Mesendoderm (in vitro differentiated cells): ENCODE data around the gene TENM4.

ENCODE experiments used
- DNase-seq: peaks from one replicate; pipeline ENCODE4 v3.0.0; 2013
- H2AK5ac ChIP-seq: 2 replicates; pipeline ENCODE4 v1.6.1; 2013; ENCODE audit warnings: low read length, inconsistent platforms
- H2BK120ac ChIP-seq: 2 replicates; pipeline ENCODE4 v1.6.1; 2013; ENCODE audit warnings: low read depth, mild to moderate bottlenecking, low read length, moderate library complexity, mixed read lengths
- H2BK15ac ChIP-seq: replicated peaks from 2 replicates; pipeline ENCODE4 v1.6.1; 2013; ENCODE audit warnings: low read depth, mild to moderate bottlenecking, moderate library complexity
- H2BK5ac ChIP-seq: 2 replicates; pipeline ENCODE4 v1.6.1; 2013; ENCODE audit warnings: low read length, inconsistent platforms
- H3K18ac ChIP-seq: 2 replicates; pipeline ENCODE4 v1.6.1; 2013; ENCODE audit warnings: mild to moderate bottlenecking, low read length, mixed read lengths
- H3K23ac ChIP-seq: one replicate; pipeline ENCODE4 v1.6.1; 2013; ENCODE audit warnings: low read length
- H3K27ac ChIP-seq: 2 replicates; pipeline ENCODE4 v1.5.1; 2013; ENCODE audit warnings: low read depth, mild to moderate bottlenecking, inconsistent platforms, low read length, moderate library complexity
- H3K27me3 ChIP-seq: 2 replicates; pipeline ENCODE4 v1.6.1; 2013; ENCODE audit warnings: low read length, control low read depth, mild to moderate bottlenecking, inconsistent platforms; ENCODE audit not compliant: insufficient read depth, poor library complexity
- H3K36me3 ChIP-seq: 2 replicates; pipeline ENCODE4 v1.6.1; 2013; ENCODE audit warnings: low read length, inconsistent platforms; ENCODE audit not compliant: control insufficient read depth, insufficient read depth
- H3K4ac ChIP-seq: one replicate; pipeline ENCODE4 v1.6.1; 2013; ENCODE audit warnings: low read depth, mild to moderate bottlenecking, low read length, moderate library complexity
- H3K4me1 ChIP-seq: 2 replicates; pipeline ENCODE4 v1.6.1; 2013; ENCODE audit warnings: low read depth, low read length, inconsistent platforms; ENCODE audit not compliant: control insufficient read depth
- H3K4me2 ChIP-seq: 2 replicates; pipeline ENCODE4 v1.6.1; 2013; ENCODE audit warnings: low read length
- H3K4me3 ChIP-seq: 2 replicates; pipeline ENCODE4 v1.5.1; 2013; ENCODE audit warnings: mild to moderate bottlenecking, low read length
- H3K56ac ChIP-seq: one replicate; pipeline ENCODE4 v1.6.1; 2013; ENCODE audit warnings: low read length
- H3K79me1 ChIP-seq: 2 replicates; pipeline ENCODE4 v1.6.1; 2013; ENCODE audit warnings: low read length, inconsistent platforms
- H3K79me2 ChIP-seq: 2 replicates; pipeline ENCODE4 v1.6.1; 2013; ENCODE audit warnings: mild to moderate bottlenecking, low read length; ENCODE audit not compliant: control insufficient read depth, insufficient read depth
- H3K9ac ChIP-seq: 2 replicates; pipeline ENCODE4 v1.6.1; 2013; ENCODE audit warnings: low read length, inconsistent platforms
- H4K5ac ChIP-seq: one replicate; pipeline ENCODE4 v1.6.1; 2013; ENCODE audit warnings: low read length
- H4K8ac ChIP-seq: one replicate; pipeline ENCODE4 v1.6.1; 2013; ENCODE audit warnings: low read depth, mild to moderate bottlenecking, control low read depth, low read length, moderate library complexity
- WGBS: extraction: QIAGEN DNeasy Blood & Tissue Kit; methylation state at CpG from one replicate; pipeline ENCODE4 v1.1.7; 2013; ENCODE audit warnings: low lambda C conversion rate, missing lambda C conversion rate; ENCODE audit not compliant: insufficient coverage; ENCODE audit errors: extremely low coverage; 5-methylcytosine and 5-hydroxymethylcytosine counted together

Gene TENM4

GRCh38 chr11:79396001-79396400, 44.8 kb downstream of the TENM4 start:
- H3K4ac ChIP-seq = no peak overlapping the region
- H3K27me3 ChIP-seq = no peaks in the 10 kb centered on the region
- no peak overlapping the region for H3K4me2 ChIP-seq
- no peaks in the 10 kb centered on the region for H3K36me3 ChIP-seq
- H2BK15ac ChIP-seq = no peak overlapping the region
- no peak overlapping the region for H3K4me3 ChIP-seq
- no peak overlapping the region for H4K5ac ChIP-seq
- no peak overlapping the region for H2BK120ac ChIP-seq
- no peak overlapping the region for H3K18ac ChIP-seq
- no peak overlapping the region for H4K8ac ChIP-seq
- H3K23ac ChIP-seq = no peak overlapping the region
- peaks cover 18% of the 10 kb centered on the region for H3K79me1 ChIP-seq
- H3K56ac ChIP-seq = no peak overlapping the region
- peaks cover 2% of the 10 kb centered on the region for H3K79me2 ChIP-seq
- H3K27ac ChIP-seq = no peak overlapping the region
- H3K9ac ChIP-seq = no peak overlapping the region
- no peak overlapping the region for H2BK5ac ChIP-seq
- no peak overlapping the region for H2AK5ac ChIP-seq
- no peak for DNase-seq
- H3K4me1 ChIP-seq = peaks cover 25% of the 10 kb centered on the region

GRCh38 chr11:79393362-79394043, 47.3 kb downstream of the TENM4 start:
- peaks cover 25% of the 10 kb centered on the region for H3K4me1 ChIP-seq
- H3K9ac ChIP-seq = no peak overlapping the region
- no peak overlapping the region for H3K56ac ChIP-seq
- no peak overlapping the region for H3K4me2 ChIP-seq
- H4K8ac ChIP-seq = no peak overlapping the region
- H3K79me1 ChIP-seq = peaks cover 16% of the 10 kb centered on the region
- no peak overlapping the region for H3K18ac ChIP-seq
- peak; percentile 92 for DNase-seq
- H3K79me2 ChIP-seq = peaks cover 2% of the 10 kb centered on the region
- H3K23ac ChIP-seq = no peak overlapping the region
- H4K5ac ChIP-seq = no peak overlapping the region
- peak overlapping the region; percentile 34 for H3K27ac ChIP-seq
- H3K4ac ChIP-seq = no peak overlapping the region
- H2BK5ac ChIP-seq = no peak overlapping the region
- no peak overlapping the region for H2BK15ac ChIP-seq
- H2BK120ac ChIP-seq = no peak overlapping the region
- no peak overlapping the region for H2AK5ac ChIP-seq
- no CpG with 5 or more reads among the region's 9 CpGs for WGBS
- H3K36me3 ChIP-seq = no peaks in the 10 kb centered on the region
- H3K4me3 ChIP-seq = no peak overlapping the region
- no peaks in the 10 kb centered on the region for H3K27me3 ChIP-seq

GRCh38 chr11:79392161-79392560, 48.7 kb downstream of the TENM4 start:
- H3K27me3 ChIP-seq = no peaks in the 10 kb centered on the region
- H2BK15ac ChIP-seq = no peak overlapping the region
- peaks cover 12% of the 10 kb centered on the region for H3K79me1 ChIP-seq
- H3K79me2 ChIP-seq = peaks cover 2% of the 10 kb centered on the region
- no peak overlapping the region for H3K23ac ChIP-seq
- H3K27ac ChIP-seq = no peak overlapping the region
- H4K5ac ChIP-seq = no peak overlapping the region
- H3K36me3 ChIP-seq = no peaks in the 10 kb centered on the region
- no peak overlapping the region for H2BK120ac ChIP-seq
- peak overlapping the region; percentile 35 for H2BK5ac ChIP-seq
- peak overlapping the region; percentile 9 for H3K18ac ChIP-seq
- H3K4ac ChIP-seq = no peak overlapping the region
- no peak overlapping the region for H3K4me2 ChIP-seq
- H3K4me3 ChIP-seq = no peak overlapping the region
- DNase-seq = peak; percentile 22
- H2AK5ac ChIP-seq = no peak overlapping the region
- H4K8ac ChIP-seq = no peak overlapping the region
- WGBS = no CpG with 5 or more reads among the region's 4 CpGs
- no peak overlapping the region for H3K56ac ChIP-seq
- H3K4me1 ChIP-seq = peaks cover 25% of the 10 kb centered on the region
- no peak overlapping the region for H3K9ac ChIP-seq

- Histone ChIP-seq H3K79me2 (peaks cover 2% of the 10 kb centered on the region), H3K79me1 (peaks cover 10% of the 10 kb centered on the region), H2AK5ac (no peak overlapping the region), H2BK15ac (no peak overlapping the region), H2BK5ac (no peak overlapping the region), H4K8ac (no peak overlapping the region), H3K27me3 (no peaks in the 10 kb centered on the region), H3K36me3 (no peaks in the 10 kb centered on the region), H4K5ac (no peak overlapping the region), H3K9ac (no peak overlapping the region), H3K18ac (no peak overlapping the region), H3K56ac (no peak overlapping the region), H2BK120ac (no peak overlapping the region), H3K23ac (no peak overlapping the region), H3K27ac (no peak overlapping the region), H3K4me3 (no peak overlapping the region), H3K4me1 (peaks cover 25% of the 10 kb centered on the region), H3K4ac (no peak overlapping the region), H3K4me2 (no peak overlapping the region)
- WGBS = no CpG with 5 or more reads among the region's 2 CpGs
- DNase-seq = no peak
These were observed 49.9 kb downstream of the TENM4 start for GRCh38 chr11:79390923-79391322.

- Histone ChIP-seq H2BK5ac (no peak overlapping the region), H2BK15ac (no peak overlapping the region), H4K5ac (no peak overlapping the region), H3K56ac (no peak overlapping the region), H3K4me1 (peaks cover 25% of the 10 kb centered on the region), H3K36me3 (no peaks in the 10 kb centered on the region), H3K4ac (no peak overlapping the region), H3K27ac (no peak overlapping the region), H3K4me3 (no peak overlapping the region), H3K9ac (no peak overlapping the region), H3K79me1 (peaks cover 10% of the 10 kb centered on the region), H3K27me3 (no peaks in the 10 kb centered on the region), H2AK5ac (no peak overlapping the region), H3K4me2 (no peak overlapping the region), H3K18ac (no peak overlapping the region), H3K23ac (no peak overlapping the region), H3K79me2 (peaks cover 4% of the 10 kb centered on the region), H4K8ac (no peak overlapping the region), H2BK120ac (no peak overlapping the region)
- no peak for DNase-seq
- no CpG with 5 or more reads among the region's 2 CpGs for WGBS
These were observed 50.4 kb downstream of the TENM4 start for GRCh38 chr11:79390477-79390876.

- Histone ChIP-seq H2BK15ac (no peak overlapping the region), H2BK5ac (no peak overlapping the region), H3K79me1 (peaks cover 18% of the 10 kb centered on the region), H3K18ac (no peak overlapping the region), H3K4ac (no peak overlapping the region), H3K4me1 (peaks cover 12% of the 10 kb centered on the region), H3K56ac (no peak overlapping the region), H4K8ac (no peak overlapping the region), H3K27me3 (no peaks in the 10 kb centered on the region), H2AK5ac (no peak overlapping the region), H3K23ac (no peak overlapping the region), H3K4me2 (no peak overlapping the region), H4K5ac (no peak overlapping the region), H3K36me3 (no peaks in the 10 kb centered on the region), H3K4me3 (no peak overlapping the region), H3K9ac (no peak overlapping the region), H3K27ac (no peak overlapping the region), H3K79me2 (peaks cover 14% of the 10 kb centered on the region), H2BK120ac (no peak overlapping the region)
- no CpG with 5 or more reads among the region's 2 CpGs for WGBS
- DNase-seq = no peak
These were observed 52.6 kb downstream of the TENM4 start for GRCh38 chr11:79388201-79388600.
